Putamen (tissue), 1 donor: ENCODE results near the gene KCNG4.
"Not testable (repeated sequence)": the region's sequence is repeated elsewhere in the genome, so short reads cannot be mapped to it uniquely, and the experiment has no call there.

Experiments
- DNase-seq: peaks from one replicate; pipeline ENCODE4 v3.0.0-alpha.2; 2016; ENCODE audit warnings: low spot score

The KCNG4 gene

GRCh38 chr16:84234321-84235241 lies 5.2 kb downstream of the KCNG4 start:
- DNase-seq = no peak

- no peak for DNase-seq
Observed at GRCh38 chr16:84233748-84234147, 6.1 kb downstream of the KCNG4 start.

GRCh38 chr16:84232969-84233368 lies 6.8 kb downstream of the KCNG4 start:
- no peak for DNase-seq

- DNase-seq = no peak
Observed at GRCh38 chr16:84232060-84232459, 7.8 kb downstream of the KCNG4 start.

GRCh38 chr16:84229471-84229870 lies 10.3 kb downstream of the KCNG4 start:
- no peak for DNase-seq

- DNase-seq = no peak
Observed at GRCh38 chr16:84228256-84228838, 11.5 kb downstream of the KCNG4 start.

GRCh38 chr16:84227548-84227947 lies 12.3 kb downstream of the KCNG4 start:
- no peak for DNase-seq

GRCh38 chr16:84226026-84226425 lies 13.8 kb downstream of the KCNG4 start:
- DNase-seq = no peak

GRCh38 chr16:84225571-84225970 lies 14.2 kb downstream of the KCNG4 start:
- no peak for DNase-seq

- DNase-seq = no peak
Observed at GRCh38 chr16:84225126-84225525, 14.7 kb downstream of the KCNG4 start.

- no peak for DNase-seq
Observed at GRCh38 chr16:84224554-84224953, 15.3 kb downstream of the KCNG4 start.

- DNase-seq = no peak
Observed at GRCh38 chr16:84223456-84223855, 16.4 kb downstream of the KCNG4 start.

GRCh38 chr16:84220851-84221250 lies 19.0 kb downstream of the KCNG4 start:
- DNase-seq = no peak

- DNase-seq = no peak
Observed at GRCh38 chr16:84218956-84219355, 20.9 kb downstream of the KCNG4 start.

GRCh38 chr16:84218176-84218823 lies 21.5 kb downstream of the KCNG4 start:
- no peak for DNase-seq

GRCh38 chr16:84216144-84216543 lies 23.7 kb downstream of the KCNG4 start:
- DNase-seq = not testable (repeated sequence)

GRCh38 chr16:84215531-84215930 lies 24.3 kb downstream of the KCNG4 start:
- DNase-seq = no peak

GRCh38 chr16:84214451-84215066 lies 25.3 kb downstream of the KCNG4 start:
- no peak for DNase-seq

GRCh38 chr16:84212631-84213030 lies 27.2 kb downstream of the KCNG4 start:
- no peak for DNase-seq

- DNase-seq = no peak
Observed at GRCh38 chr16:84212154-84212553, 27.7 kb downstream of the KCNG4 start.

GRCh38 chr16:84209989-84210388 lies 29.8 kb downstream of the KCNG4 start:
- DNase-seq = no peak

GRCh38 chr16:84207879-84208278 lies 31.9 kb downstream of the KCNG4 start:
- no peak for DNase-seq

GRCh38 chr16:84207251-84207650 lies 32.6 kb downstream of the KCNG4 start:
- no peak for DNase-seq
